Transverse colon (tissue), 4 donors: Measurements from ENCODE around the gene AGAP5. TPM values are rescaled to one million over a fixed set of nuclear protein-coding genes. Genes with fewer than 3 reads are reported as not detected.
"Not testable (repeated sequence)": the region's sequence is repeated elsewhere in the genome, so short reads cannot be mapped to it uniquely, and the experiment has no call there.

Source experiments
- DNase-seq: peaks from one replicate; pipeline ENCODE4 v3.0.0-alpha.2; 2019
- H3K27ac ChIP-seq, 4 donors: fragments of 200-600 bp; sonication (generic); 2 replicates each; pipeline ENCODE4 v1.5.1; 2016 to 2018; ENCODE audit warnings: inconsistent platforms in 4 of 4
- H3K27me3 ChIP-seq: fragments of 200-600 bp; sonication (generic); 2 replicates; pipeline ENCODE4 v1.5.1; 2017; ENCODE audit warnings: inconsistent platforms
- H3K36me3 ChIP-seq, 4 donors: fragments of 200-600 bp; sonication (generic); 2 replicates each; pipeline ENCODE4 v1.5.1; 2017 to 2019; ENCODE audit warnings: inconsistent platforms in 4 of 4
- H3K4me1 ChIP-seq, 4 donors: fragments of 200-600 bp; sonication (generic); 2 replicates each; pipeline ENCODE4 v1.5.1; 2017 to 2020; ENCODE audit warnings: inconsistent platforms in 4 of 4
- H3K4me3 ChIP-seq, 4 donors: fragments of 200-600 bp; sonication (generic); 1 replicate in 1 of 4; 2 replicates in 3 of 4; pipeline versions ENCODE4 v1.5.1 to v1.6.1; 2017 to 2019; ENCODE audit warnings: inconsistent platforms in 4 of 4
- H3K9me3 ChIP-seq, 2 donors: fragments of 200-600 bp; sonication (generic); 2 replicates each; pipeline ENCODE4 v1.5.1; 2017 to 2019; ENCODE audit warnings: inconsistent platforms in 2 of 2
- EP300 ChIP-seq: sonication (generic); formaldehyde crosslinking; IDR thresholded peaks from one replicate; pipeline ENCODE4 v1.6.1; 2017; ENCODE audit warnings: antibody characterized with exemption, low read depth
- POLR2A ChIP-seq: fragments of 450-650 bp; IDR thresholded peaks from one replicate; pipeline ENCODE4 v1.6.1; 2016; ENCODE audit warnings: antibody characterized with exemption, mild to moderate bottlenecking, moderate library complexity
- POLR2AphosphoS5 ChIP-seq, 3 donors: sonication (generic); formaldehyde crosslinking; IDR thresholded peaks; one replicate each; pipeline ENCODE4 v1.6.1; 2016; ENCODE audit warnings: antibody characterized with exemption in 3 of 3
- WGBS, 2 donors: methylation state at CpG; one replicate each; pipeline ENCODE4 v1.1.5; 2018; ENCODE audit warnings: low coverage in 1 of 2; 5-methylcytosine and 5-hydroxymethylcytosine counted together
- in situ Hi-C, 4 donors: fragments of 200-750 bp; cut with MboI; loops; one replicate each; pipeline versions ENCODE4 v1.15.0 to v1.15.1; 2017; ENCODE audit warnings: low sequenced_read_pairs in 3 of 4, low pct_ligation_motif_present in 1 of 4, low pct_unique_long_range_greater_than_20kb in 1 of 4
- intact Hi-C: fragments of 100-400 bp; cut with DNase I; formaldehyde crosslinking; loops from one replicate; pipeline ENCODE4 v1.15.1; 2023; ENCODE audit warnings: low total_unique reads
- total RNA-seq, 4 donors: library from RNA; depleted of rRNA; stranded (reverse); fragments of >200 nt; gene quantifications; one replicate each; pipeline ENCODE4 v1.1.0, GENCODE V29; 2016
- TF ChIP-seq, protein P1 (sequence below), 5 experiments: fragments of 200-600 bp in 3 of 5; fragments of 450-650 bp in 2 of 5; sonication (generic) in 3 of 5; IDR thresholded peaks; 1 replicate in 2 of 5; 2 replicates in 3 of 5; pipeline ENCODE4 v1.5.1; 2016 to 2017; ENCODE audit warnings: antibody characterized with exemption in 5 of 5, inconsistent platforms in 3 of 5, mild to moderate bottlenecking in 2 of 5, moderate library complexity in 1 of 5

The AGAP5 gene
- total RNA-seq, 4 donors from 2014 or later = 8.0 to 12.7 (median 8.6) TPM; not detected in 1

DNA sequence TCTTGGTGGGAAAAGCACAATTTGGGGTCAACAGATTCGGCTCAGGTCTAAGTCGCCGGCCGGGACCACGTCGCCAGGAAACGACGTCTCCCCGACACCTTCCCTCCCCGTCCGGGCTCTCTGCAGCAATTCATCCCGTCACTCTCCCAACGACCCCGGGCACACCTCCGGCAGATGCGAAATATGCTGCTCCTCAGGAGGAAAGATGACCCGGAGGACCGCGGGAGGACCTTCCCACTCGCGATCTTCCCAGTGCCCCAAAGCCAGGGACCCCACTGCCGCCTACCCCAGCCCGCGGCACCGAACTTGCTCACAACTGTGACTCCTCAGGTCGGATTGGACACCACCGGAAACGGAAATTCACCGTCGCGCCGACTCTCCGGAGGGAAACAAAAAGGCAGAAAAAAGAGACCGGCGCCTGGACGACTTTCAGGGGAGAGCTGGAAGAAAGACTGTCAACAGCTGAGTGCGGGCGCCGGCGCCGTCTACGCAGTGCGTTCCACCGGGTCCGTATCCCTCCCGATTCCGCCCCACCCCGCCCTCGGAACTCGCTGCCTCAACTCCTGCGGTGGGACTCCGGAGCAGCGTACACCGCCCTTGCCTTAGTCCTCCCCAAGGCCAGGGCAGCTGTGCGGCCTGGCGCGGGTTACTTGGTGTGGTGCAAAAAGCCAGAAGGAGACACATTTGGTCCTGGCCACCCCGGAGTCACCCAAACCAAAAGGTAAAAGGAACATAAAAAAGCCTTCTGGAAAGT is 32.4 kb upstream of the AGAP5 start:
- DNase-seq = peak; percentile 91
- H3K4me1 ChIP-seq = peaks cover 12 to 22% (median 18%) of the 10 kb centered on the region in 4 donors
- WGBS, 2 donors = 0% methylated on average over 5 to 47 of the region's 58 CpGs
- peak overlapping the region; percentile 89 to 95 (median 92) for H3K27ac ChIP-seq
- no peaks in the 10 kb centered on the region for H3K27me3 ChIP-seq
- no peaks in the 10 kb centered on the region for H3K9me3 ChIP-seq
- in situ Hi-C loops = no loop called here
- peaks cover 0 to 13% (median 6%) of the 10 kb centered on the region in 4 donors for H3K36me3 ChIP-seq
- intact Hi-C loops = no loop called here
- TF ChIP-seq POLR2A (peak; percentile 65), POLR2AphosphoS5 (IDR thresholded peaks at IDR 0.05) (peak; percentile 60 to 72 (median 71)), EP300 (no peak)
- TF ChIP-seq, protein P1, sequence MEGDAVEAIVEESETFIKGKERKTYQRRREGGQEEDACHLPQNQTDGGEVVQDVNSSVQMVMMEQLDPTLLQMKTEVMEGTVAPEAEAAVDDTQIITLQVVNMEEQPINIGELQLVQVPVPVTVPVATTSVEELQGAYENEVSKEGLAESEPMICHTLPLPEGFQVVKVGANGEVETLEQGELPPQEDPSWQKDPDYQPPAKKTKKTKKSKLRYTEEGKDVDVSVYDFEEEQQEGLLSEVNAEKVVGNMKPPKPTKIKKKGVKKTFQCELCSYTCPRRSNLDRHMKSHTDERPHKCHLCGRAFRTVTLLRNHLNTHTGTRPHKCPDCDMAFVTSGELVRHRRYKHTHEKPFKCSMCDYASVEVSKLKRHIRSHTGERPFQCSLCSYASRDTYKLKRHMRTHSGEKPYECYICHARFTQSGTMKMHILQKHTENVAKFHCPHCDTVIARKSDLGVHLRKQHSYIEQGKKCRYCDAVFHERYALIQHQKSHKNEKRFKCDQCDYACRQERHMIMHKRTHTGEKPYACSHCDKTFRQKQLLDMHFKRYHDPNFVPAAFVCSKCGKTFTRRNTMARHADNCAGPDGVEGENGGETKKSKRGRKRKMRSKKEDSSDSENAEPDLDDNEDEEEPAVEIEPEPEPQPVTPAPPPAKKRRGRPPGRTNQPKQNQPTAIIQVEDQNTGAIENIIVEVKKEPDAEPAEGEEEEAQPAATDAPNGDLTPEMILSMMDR (IDR thresholded peaks at IDR 0.05) = no peak
- peak overlapping the region; percentile 31 to 85 (median 75) for H3K4me3 ChIP-seq

DNA sequence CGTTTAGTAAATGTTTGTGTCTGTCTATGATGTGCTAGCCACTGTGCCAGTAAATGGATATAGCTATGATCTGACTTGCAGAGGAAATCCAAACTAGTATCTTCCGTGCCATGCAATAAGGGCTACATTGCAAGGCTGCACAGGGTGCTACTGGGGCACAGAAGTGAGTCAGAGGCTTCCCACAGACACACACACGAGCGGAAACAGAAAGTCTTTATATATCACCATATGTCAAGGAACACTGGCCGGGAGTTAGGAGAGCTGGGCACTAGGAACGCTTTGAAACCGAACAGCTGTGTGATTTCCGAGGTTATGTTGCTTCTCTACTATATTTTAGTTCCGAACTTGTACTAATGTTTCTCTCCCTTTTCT is 31.9 kb upstream of the AGAP5 start:
- not testable (repeated sequence) for DNase-seq
- WGBS, 2 donors = 0 to 1% methylated on average over 6 to 9 of the region's 9 CpGs

DNA sequence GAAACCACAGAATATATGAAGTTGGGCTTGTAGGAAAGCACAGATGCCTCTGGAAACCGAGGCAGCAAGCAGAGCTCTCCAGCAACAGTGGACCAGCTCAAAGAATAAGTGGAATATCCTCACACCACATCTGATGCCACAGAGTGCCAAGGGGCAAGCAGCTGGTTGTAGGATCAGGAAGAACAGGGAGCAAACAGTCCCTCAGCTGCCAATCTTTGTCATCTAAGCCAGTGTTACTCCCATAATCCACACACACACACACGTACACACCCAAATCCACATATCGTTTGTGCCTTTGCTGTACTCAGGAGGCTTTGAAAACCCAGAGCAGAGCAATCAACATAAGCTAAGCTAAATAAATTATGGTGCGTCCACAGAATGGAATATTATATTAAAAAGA is 25.6 kb upstream of the AGAP5 start:
- 78 to 90% methylated on average over 3 to 4 of the region's 4 CpGs for WGBS, 2 donors
- TF ChIP-seq POLR2AphosphoS5 (IDR thresholded peaks at IDR 0.05) = no peak
- no peak for TF ChIP-seq EP300
- no peak for TF ChIP-seq POLR2A
- no peak for DNase-seq
- Histone ChIP-seq H3K4me3 (no peak overlapping the region), H3K27ac (no peak overlapping the region), H3K4me1 (peaks cover 0 to 2% (median under 1%) of the 10 kb centered on the region in 4 donors), H3K36me3 (peaks cover 0 to 42% (median 18%) of the 10 kb centered on the region in 4 donors), H3K27me3 (no peaks in the 10 kb centered on the region), H3K9me3 (no peaks in the 10 kb centered on the region)
- intact Hi-C loops = no loop called here
- in situ Hi-C loops = no loop called here

More for the DNA sequence above, 31.9 kb upstream of the AGAP5 start:
- H3K9me3 ChIP-seq, intact Hi-C loops, in situ Hi-C loops, H3K27me3 ChIP-seq: not testable (repeated sequence)
- Histone ChIP-seq H3K36me3 (peaks cover 0 to 15% (median 7%) of the 10 kb centered on the region in 4 donors), H3K4me3 (peak overlapping the region; percentile 31 to 85 (median 75)), H3K4me1 (peaks cover 12 to 21% (median 18%) of the 10 kb centered on the region in 4 donors), H3K27ac (peak overlapping the region; percentile 89 to 95 (median 92))

DNA sequence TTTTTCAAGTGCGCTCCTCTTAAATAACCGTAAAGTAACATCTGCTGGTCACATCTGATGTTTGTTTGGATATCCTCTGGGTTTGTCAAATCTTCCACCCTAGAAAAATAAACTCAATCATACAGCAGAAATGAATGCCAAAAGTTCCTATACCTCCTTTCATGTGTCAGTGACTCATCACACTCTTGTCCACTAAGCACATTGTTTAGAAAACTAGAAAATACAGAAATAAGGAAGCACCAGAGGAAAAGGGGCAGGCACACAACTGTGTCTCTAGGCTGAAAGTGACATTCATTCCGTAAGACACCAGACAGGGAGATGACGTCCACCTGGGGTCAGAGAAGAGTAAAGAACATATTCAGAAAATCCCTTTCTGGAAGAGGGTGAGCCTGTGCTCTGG is 22.7 kb upstream of the AGAP5 start:
- in situ Hi-C loops, intact Hi-C loops, H3K4me1 ChIP-seq, H3K27me3 ChIP-seq, H3K4me3 ChIP-seq, H3K9me3 ChIP-seq, DNase-seq: not testable (repeated sequence)
- Histone ChIP-seq H3K36me3 (peaks cover 0 to 53% (median 24%) of the 10 kb centered on the region in 4 donors), H3K27ac (peak overlapping the region in 3 of 4 donors; percentile 12 to 48 (median 29))
- 72 to 82% methylated on average over 2 to 4 of the region's 4 CpGs for WGBS, 2 donors

DNA sequence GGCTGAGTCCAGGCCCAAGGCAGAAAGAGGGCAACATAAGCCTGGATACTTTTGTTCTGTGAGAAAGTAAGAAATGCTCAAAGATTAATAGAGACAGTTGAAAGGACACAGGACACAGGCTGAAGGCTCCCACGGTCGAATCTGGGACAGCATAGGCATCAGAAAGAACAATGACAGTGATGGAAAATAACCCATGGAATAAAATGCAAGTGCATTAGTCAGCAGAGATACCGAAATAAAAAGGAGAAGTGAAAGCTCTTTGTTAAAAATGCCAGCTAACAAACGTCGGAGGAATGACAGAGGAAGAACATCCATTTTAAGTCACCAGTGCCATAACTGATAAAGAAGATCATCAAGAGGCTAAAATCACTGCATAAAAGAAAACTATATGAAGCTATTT is 19.6 kb upstream of the AGAP5 start:
- H3K27ac ChIP-seq = peak overlapping the region in 2 of 4 donors; percentile 12 to 50
- no peaks in the 10 kb centered on the region for H3K27me3 ChIP-seq

More for the DNA sequence above, 19.6 kb upstream of the AGAP5 start:
- TF ChIP-seq, protein P1 (IDR thresholded peaks at IDR 0.05) = no peak
- TF ChIP-seq POLR2A (no peak), EP300 (no peak), POLR2AphosphoS5 (IDR thresholded peaks at IDR 0.05) (no peak)
- WGBS, 2 donors = 50 to 68% methylated on average over 4 to 5 of the region's 5 CpGs
- in situ Hi-C loops = no loop called here
- H3K9me3 ChIP-seq = no peaks in the 10 kb centered on the region
- H3K36me3 ChIP-seq = peaks cover 0 to 47% (median 22%) of the 10 kb centered on the region in 4 donors
- no peaks in the 10 kb centered on the region for H3K4me1 ChIP-seq
- no peak for DNase-seq
- intact Hi-C loops = no loop called here
- H3K4me3 ChIP-seq = no peak overlapping the region
